ENCODE measurements around the gene NFIA. TPM values are rescaled to one million over a fixed set of nuclear protein-coding genes. Genes with fewer than 3 reads are reported as not detected.

Gene NFIA
- total RNA-seq, 1 experiment from 2014 or later, result 65.4 TPM

GRCh38 chr1:61141288-61142042, 59.1 kb downstream of the NFIA start:
- POLR2A ChIA-PET (ENCODE audit: low non-redundant PET), result no interaction called here
- Histone ChIP-seq H3K36me3 (ENCODE audit: insufficient read depth, low read length, poor library complexity, severe bottlenecking) (no peaks in the 10 kb centered on the region), H3K4me1 (ENCODE audit: insufficient read depth, low read length, poor library complexity, severe bottlenecking) (peaks cover 64% of the 10 kb centered on the region), H3K9me3 (ENCODE audit: low read depth, low read length, poor library complexity, severe bottlenecking) (no peaks in the 10 kb centered on the region), H3K27ac (ENCODE audit: low read depth, low read length, poor library complexity, severe bottlenecking) (peak overlapping the region; percentile 59), H3K4me3 (ENCODE audit: low read depth, low read length, poor library complexity, severe bottlenecking) (no peak overlapping the region), H3K27me3 (replicated peaks; ENCODE audit: insufficient read depth, low read depth, low read length, poor library complexity) (no peaks in the 10 kb centered on the region)
- intact Hi-C loops (cut with micrococcal nuclease; ENCODE audit: unreplicated experiment), result no loop called here
- DNase-seq (ENCODE audit: low spot score), result peak; percentile 37
- TF ChIP-seq CTCF (conservative IDR thresholded peaks at IDR 0.05; ENCODE audit: low read depth, low read length), result no peak
- no peak for TF ChIP-seq EZH2 (IDR thresholded peaks at IDR 0.05; ENCODE audit: borderline replicate concordance, low read depth, low read length, poor library complexity, severe bottlenecking)
- CTCF ChIA-PET, result no interaction called here
- no TSS peak for BruUV-seq (replicated peaks)

- H3K9me3 ChIP-seq (ENCODE audit: low read depth, low read length, poor library complexity, severe bottlenecking), result no peaks in the 10 kb centered on the region
- H3K4me1 ChIP-seq (ENCODE audit: insufficient read depth, low read length, poor library complexity, severe bottlenecking), result peaks cover 59% of the 10 kb centered on the region
- intact Hi-C loops (cut with micrococcal nuclease; ENCODE audit: unreplicated experiment), result no loop called here
- no peaks in the 10 kb centered on the region for H3K27me3 ChIP-seq (replicated peaks; ENCODE audit: insufficient read depth, low read depth, low read length, poor library complexity)
- no peak for TF ChIP-seq CTCF (conservative IDR thresholded peaks at IDR 0.05; ENCODE audit: low read depth, low read length)
- TF ChIP-seq EZH2 (IDR thresholded peaks at IDR 0.05; ENCODE audit: borderline replicate concordance, low read depth, low read length, poor library complexity, severe bottlenecking), result no peak
- no peak overlapping the region for H3K4me3 ChIP-seq (ENCODE audit: low read depth, low read length, poor library complexity, severe bottlenecking)
- ChIA-PET POLR2A (ENCODE audit: low non-redundant PET) (no interaction called here), CTCF (no interaction called here)
- no peaks in the 10 kb centered on the region for H3K36me3 ChIP-seq (ENCODE audit: insufficient read depth, low read length, poor library complexity, severe bottlenecking)
- DNase-seq (ENCODE audit: low spot score), result no peak
- peak overlapping the region; percentile 59 for H3K27ac ChIP-seq (ENCODE audit: low read depth, low read length, poor library complexity, severe bottlenecking)
- BruUV-seq (replicated peaks), result no TSS peak
Measured at GRCh38 chr1:61142043-61142440, 59.7 kb downstream of the NFIA start.

- no peak for DNase-seq (ENCODE audit: low spot score)
- Histone ChIP-seq H3K36me3 (ENCODE audit: insufficient read depth, low read length, poor library complexity, severe bottlenecking) (no peaks in the 10 kb centered on the region), H3K9me3 (ENCODE audit: low read depth, low read length, poor library complexity, severe bottlenecking) (no peaks in the 10 kb centered on the region), H3K27me3 (replicated peaks; ENCODE audit: insufficient read depth, low read depth, low read length, poor library complexity) (no peaks in the 10 kb centered on the region), H3K27ac (ENCODE audit: low read depth, low read length, poor library complexity, severe bottlenecking) (no peak overlapping the region), H3K4me3 (ENCODE audit: low read depth, low read length, poor library complexity, severe bottlenecking) (no peak overlapping the region), H3K4me1 (ENCODE audit: insufficient read depth, low read length, poor library complexity, severe bottlenecking) (peaks cover 54% of the 10 kb centered on the region)
- no peak for TF ChIP-seq CTCF (conservative IDR thresholded peaks at IDR 0.05; ENCODE audit: low read depth, low read length)
- no peak for TF ChIP-seq EZH2 (IDR thresholded peaks at IDR 0.05; ENCODE audit: borderline replicate concordance, low read depth, low read length, poor library complexity, severe bottlenecking)
- intact Hi-C loops (cut with micrococcal nuclease; ENCODE audit: unreplicated experiment), result no loop called here
- POLR2A ChIA-PET (ENCODE audit: low non-redundant PET), result no interaction called here
- no TSS peak for BruUV-seq (replicated peaks)
- CTCF ChIA-PET, result interaction anchor here (0.7 kb wide), 1 partner anchor 200 kb away, joined by 3 read pairs; no protein-coding TSS in a partner anchor
Measured at GRCh38 chr1:61142726-61143500, 60.6 kb downstream of the NFIA start.
